ENCODE measurements around the gene NUCKS1. TPM values are rescaled to one million over a fixed set of nuclear protein-coding genes. Genes with fewer than 3 reads are reported as not detected.

Gene NUCKS1
- total RNA-seq, 1 experiment from 2014 or later = 401 TPM

DNA sequence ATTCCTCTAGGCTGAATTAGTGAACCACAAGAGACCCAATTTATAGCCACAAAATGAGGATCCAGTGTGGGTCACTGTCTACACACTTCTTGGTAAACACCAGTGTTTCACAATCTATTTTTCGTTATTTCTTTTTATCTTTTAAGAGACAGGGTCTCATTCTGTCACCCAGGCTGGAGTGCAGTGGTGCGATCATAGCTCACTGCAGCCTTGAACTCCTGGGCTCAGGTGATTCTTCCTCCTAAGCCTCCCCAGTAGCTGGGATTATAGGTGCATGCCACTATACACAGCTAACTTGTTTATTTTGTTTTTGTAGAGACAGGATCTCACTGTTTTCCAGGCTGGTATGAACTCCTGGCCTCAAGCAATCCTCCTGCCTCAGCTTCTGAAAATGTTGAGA is 40.3 kb downstream of the NUCKS1 start:
- Mint-ChIP-seq H3K36me3 (peaks cover 3% of the 10 kb centered on the region; the same call in 1 of the 2 replicates), H3K27me3 (ENCODE audit: low read depth) (no peaks in the 10 kb centered on the region), H3K27ac (no peak overlapping the region), H3K4me3 (no peak overlapping the region), H3K4me1 (peaks cover 18% of the 10 kb centered on the region), H3K9me3 (no peaks in the 10 kb centered on the region)
- DNase-seq (ENCODE audit: low spot score) = no peak
- CTCF ChIA-PET = interaction anchor here (1.6 to 11.9 kb wide), 4 partner anchors 21 to 117 kb away, joined by 5 to 468 read pairs (median 13); no protein-coding TSS in a partner anchor
- no peak for ATAC-seq
- TF ChIP-seq, protein P1, sequence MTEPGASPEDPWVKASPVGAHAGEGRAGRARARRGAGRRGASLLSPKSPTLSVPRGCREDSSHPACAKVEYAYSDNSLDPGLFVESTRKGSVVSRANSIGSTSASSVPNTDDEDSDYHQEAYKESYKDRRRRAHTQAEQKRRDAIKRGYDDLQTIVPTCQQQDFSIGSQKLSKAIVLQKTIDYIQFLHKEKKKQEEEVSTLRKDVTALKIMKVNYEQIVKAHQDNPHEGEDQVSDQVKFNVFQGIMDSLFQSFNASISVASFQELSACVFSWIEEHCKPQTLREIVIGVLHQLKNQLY (CRISPR knock-in tag; IDR thresholded peaks at IDR 0.05) = no peak
- TF ChIP-seq ZNF121 (CRISPR knock-in tag; IDR thresholded peaks at IDR 0.05) (no peak), NR3C1 (CRISPR knock-in tag; conservative IDR thresholded peaks at IDR 0.05; ENCODE audit: low read depth) (no peak)
- POLR2A ChIA-PET = interaction anchor here (4.4 kb wide), 1 partner anchor 51 kb away, joined by 21 read pairs; no protein-coding TSS in a partner anchor

DNA sequence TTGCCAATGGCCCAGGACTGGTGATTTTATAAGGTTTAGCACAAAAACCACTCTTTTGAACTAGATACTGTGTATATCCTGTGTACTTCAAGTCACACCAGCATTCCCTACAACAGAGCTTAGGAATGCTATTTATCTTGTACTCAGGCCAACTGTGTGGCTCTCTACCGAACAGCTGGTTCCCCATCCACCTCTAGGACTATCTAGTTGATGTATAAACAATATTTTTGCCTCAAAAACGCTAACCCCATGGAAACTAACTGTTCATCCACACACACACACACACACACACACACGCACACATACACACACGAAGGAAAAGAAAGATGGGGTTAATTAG is 41.0 kb downstream of the NUCKS1 start:
- DNase-seq (ENCODE audit: low spot score) = no peak
- CTCF ChIA-PET = interaction anchor here (1.6 to 11.9 kb wide), 4 partner anchors 21 to 116 kb away, joined by 5 to 468 read pairs (median 13); no protein-coding TSS in a partner anchor
- Mint-ChIP-seq H3K36me3 (peaks cover 3% of the 10 kb centered on the region; the same call in 1 of the 2 replicates), H3K4me1 (peaks cover 12% of the 10 kb centered on the region), H3K9me3 (no peaks in the 10 kb centered on the region), H3K27ac (no peak overlapping the region), H3K4me3 (no peak overlapping the region), H3K27me3 (ENCODE audit: low read depth) (no peaks in the 10 kb centered on the region)
- no peak for TF ChIP-seq SP1 (CRISPR knock-in tag; conservative IDR thresholded peaks at IDR 0.05)
- no peak for TF ChIP-seq CBFB (CRISPR knock-in tag; IDR thresholded peaks at IDR 0.05; ENCODE audit: low read depth)
- TF ChIP-seq, protein P2, sequence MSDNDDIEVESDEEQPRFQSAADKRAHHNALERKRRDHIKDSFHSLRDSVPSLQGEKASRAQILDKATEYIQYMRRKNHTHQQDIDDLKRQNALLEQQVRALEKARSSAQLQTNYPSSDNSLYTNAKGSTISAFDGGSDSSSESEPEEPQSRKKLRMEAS (CRISPR knock-in tag; IDR thresholded peaks at IDR 0.05) = no peak
- TF ChIP-seq, protein P3, sequence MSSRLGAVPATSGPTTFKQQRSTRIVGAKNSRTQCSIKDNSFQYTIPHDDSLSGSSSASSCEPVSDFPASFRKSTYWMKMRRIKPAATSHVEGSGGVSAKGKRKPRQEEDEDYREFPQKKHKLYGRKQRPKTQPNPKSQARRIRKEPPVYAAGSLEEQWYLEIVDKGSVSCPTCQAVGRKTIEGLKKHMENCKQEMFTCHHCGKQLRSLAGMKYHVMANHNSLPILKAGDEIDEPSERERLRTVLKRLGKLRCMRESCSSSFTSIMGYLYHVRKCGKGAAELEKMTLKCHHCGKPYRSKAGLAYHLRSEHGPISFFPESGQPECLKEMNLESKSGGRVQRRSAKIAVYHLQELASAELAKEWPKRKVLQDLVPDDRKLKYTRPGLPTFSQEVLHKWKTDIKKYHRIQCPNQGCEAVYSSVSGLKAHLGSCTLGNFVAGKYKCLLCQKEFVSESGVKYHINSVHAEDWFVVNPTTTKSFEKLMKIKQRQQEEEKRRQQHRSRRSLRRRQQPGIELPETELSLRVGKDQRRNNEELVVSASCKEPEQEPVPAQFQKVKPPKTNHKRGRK (CRISPR knock-in tag; IDR thresholded peaks at IDR 0.05; ENCODE audit: borderline replicate concordance) = no peak
- TF ChIP-seq, protein P4, sequence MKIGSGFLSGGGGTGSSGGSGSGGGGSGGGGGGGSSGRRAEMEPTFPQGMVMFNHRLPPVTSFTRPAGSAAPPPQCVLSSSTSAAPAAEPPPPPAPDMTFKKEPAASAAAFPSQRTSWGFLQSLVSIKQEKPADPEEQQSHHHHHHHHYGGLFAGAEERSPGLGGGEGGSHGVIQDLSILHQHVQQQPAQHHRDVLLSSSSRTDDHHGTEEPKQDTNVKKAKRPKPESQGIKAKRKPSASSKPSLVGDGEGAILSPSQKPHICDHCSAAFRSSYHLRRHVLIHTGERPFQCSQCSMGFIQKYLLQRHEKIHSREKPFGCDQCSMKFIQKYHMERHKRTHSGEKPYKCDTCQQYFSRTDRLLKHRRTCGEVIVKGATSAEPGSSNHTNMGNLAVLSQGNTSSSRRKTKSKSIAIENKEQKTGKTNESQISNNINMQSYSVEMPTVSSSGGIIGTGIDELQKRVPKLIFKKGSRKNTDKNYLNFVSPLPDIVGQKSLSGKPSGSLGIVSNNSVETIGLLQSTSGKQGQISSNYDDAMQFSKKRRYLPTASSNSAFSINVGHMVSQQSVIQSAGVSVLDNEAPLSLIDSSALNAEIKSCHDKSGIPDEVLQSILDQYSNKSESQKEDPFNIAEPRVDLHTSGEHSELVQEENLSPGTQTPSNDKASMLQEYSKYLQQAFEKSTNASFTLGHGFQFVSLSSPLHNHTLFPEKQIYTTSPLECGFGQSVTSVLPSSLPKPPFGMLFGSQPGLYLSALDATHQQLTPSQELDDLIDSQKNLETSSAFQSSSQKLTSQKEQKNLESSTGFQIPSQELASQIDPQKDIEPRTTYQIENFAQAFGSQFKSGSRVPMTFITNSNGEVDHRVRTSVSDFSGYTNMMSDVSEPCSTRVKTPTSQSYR (CRISPR knock-in tag; IDR thresholded peaks at IDR 0.05) = no peak
- no peak for TF ChIP-seq JAZF1 (CRISPR knock-in tag; IDR thresholded peaks at IDR 0.05)
- TF ChIP-seq, protein P5, sequence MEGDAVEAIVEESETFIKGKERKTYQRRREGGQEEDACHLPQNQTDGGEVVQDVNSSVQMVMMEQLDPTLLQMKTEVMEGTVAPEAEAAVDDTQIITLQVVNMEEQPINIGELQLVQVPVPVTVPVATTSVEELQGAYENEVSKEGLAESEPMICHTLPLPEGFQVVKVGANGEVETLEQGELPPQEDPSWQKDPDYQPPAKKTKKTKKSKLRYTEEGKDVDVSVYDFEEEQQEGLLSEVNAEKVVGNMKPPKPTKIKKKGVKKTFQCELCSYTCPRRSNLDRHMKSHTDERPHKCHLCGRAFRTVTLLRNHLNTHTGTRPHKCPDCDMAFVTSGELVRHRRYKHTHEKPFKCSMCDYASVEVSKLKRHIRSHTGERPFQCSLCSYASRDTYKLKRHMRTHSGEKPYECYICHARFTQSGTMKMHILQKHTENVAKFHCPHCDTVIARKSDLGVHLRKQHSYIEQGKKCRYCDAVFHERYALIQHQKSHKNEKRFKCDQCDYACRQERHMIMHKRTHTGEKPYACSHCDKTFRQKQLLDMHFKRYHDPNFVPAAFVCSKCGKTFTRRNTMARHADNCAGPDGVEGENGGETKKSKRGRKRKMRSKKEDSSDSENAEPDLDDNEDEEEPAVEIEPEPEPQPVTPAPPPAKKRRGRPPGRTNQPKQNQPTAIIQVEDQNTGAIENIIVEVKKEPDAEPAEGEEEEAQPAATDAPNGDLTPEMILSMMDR (IDR thresholded peaks at IDR 0.05) = no peak
- POLR2A ChIA-PET = interaction anchor here (4.4 kb wide), 1 partner anchor 51 kb away, joined by 21 read pairs; no protein-coding TSS in a partner anchor
- no peak for ATAC-seq

DNA sequence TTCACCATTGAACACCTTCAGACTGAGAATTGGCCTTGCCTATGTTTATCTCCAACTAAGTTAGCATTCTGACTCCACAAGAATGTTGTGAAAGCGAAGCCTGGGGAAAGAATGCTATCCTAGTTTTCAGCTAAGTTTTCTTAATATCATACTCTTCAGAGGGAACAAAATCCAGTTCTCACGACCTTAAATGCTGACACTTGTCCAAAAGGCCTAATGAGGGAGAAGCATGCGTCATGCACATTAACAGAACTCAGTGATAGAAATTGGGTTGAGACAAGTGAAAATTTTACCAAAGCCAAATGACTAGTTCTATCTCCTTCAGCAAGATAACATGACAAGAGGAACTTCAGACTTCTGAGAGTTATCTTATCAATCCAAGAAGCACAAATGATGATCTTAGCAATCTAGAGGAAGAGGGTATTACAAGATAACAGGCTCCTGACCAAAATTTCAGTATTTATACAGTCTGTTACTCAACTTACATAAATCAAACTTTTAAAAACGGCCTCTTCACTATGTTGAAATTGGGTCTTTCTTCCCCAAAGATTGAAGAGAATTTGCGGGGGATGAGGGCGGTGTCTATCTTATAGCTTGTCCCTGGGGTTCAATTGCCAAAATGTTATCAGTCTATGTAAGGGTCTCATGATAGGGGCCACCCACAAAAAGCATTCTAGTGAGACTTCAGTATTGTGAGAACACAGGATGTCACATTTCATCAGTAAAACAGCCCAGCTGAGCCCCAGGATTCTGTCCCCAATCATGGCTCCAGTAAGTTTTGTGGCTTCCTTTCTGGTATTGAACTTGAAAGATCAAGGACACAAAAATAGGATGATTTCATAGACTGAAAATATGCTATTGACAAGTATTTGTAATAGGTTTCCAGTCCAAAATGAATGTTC is 43.1 kb downstream of the NUCKS1 start:
- Mint-ChIP-seq H3K4me1 (peaks cover 4% of the 10 kb centered on the region), H3K36me3 (peaks cover 3% of the 10 kb centered on the region; the same call in 1 of the 2 replicates), H3K27ac (peak overlapping the region; percentile 67), H3K9me3 (no peaks in the 10 kb centered on the region), H3K4me3 (no peak overlapping the region), H3K27me3 (ENCODE audit: low read depth) (no peaks in the 10 kb centered on the region)
- TF ChIP-seq JAZF1 (CRISPR knock-in tag; IDR thresholded peaks at IDR 0.05) = no peak
- DNase-seq (ENCODE audit: low spot score) = no peak
- no peak for ATAC-seq
- POLR2A ChIA-PET = no interaction called here
- CTCF ChIA-PET = interaction anchor here (1.3 to 11.9 kb wide), 3 partner anchors 26 to 115 kb away, joined by 3 to 468 read pairs (median 5); partner anchors contain the start of gene SLC45A3
